Gastrocnemius medialis (tissue), 4 donors: ENCODE results near the gene TPSB2. TPM values are rescaled to one million over a fixed set of nuclear protein-coding genes. Genes with fewer than 3 reads are reported as not detected.

Source experiments
- ATAC-seq, 2 donors: fragments of 150-250 bp; one replicate each; pipeline ENCODE4 v1.9.1; 2016
- DNase-seq, 2 donors: peaks; one replicate each; pipeline ENCODE4 v3.0.0-alpha.2; 2019
- H3K27ac ChIP-seq, 4 donors: fragments of 200-600 bp; sonication (generic); 1 replicate in 1 of 4; 2 replicates in 3 of 4; pipeline ENCODE4 v1.5.1; 2016 to 2018; ENCODE audit warnings: mild to moderate bottlenecking in 2 of 4, moderate library complexity in 1 of 4
- H3K27me3 ChIP-seq, 3 donors: fragments of 200-600 bp; sonication (generic) in 2 of 3; 1 replicate in 1 of 3; 2 replicates in 2 of 3; pipeline versions ENCODE4 v1.5.1 to v1.6.0; 2016 to 2019; ENCODE audit warnings: mild to moderate bottlenecking in 1 of 3, moderate library complexity in 1 of 3
- H3K36me3 ChIP-seq, 2 donors: fragments of 200-600 bp; sonication (generic) in 1 of 2; one replicate each; pipeline ENCODE4 v1.5.1; 2017 to 2018
- H3K4me1 ChIP-seq, 2 donors: fragments of 200-600 bp; sonication (generic) in 1 of 2; one replicate each; pipeline ENCODE4 v1.5.1; 2016 to 2017; ENCODE audit warnings: mild to moderate bottlenecking in 2 of 2
- H3K4me3 ChIP-seq, 4 donors: fragments of 200-600 bp; sonication (generic) in 3 of 4; 1 replicate in 1 of 4; 2 replicates in 3 of 4; pipeline ENCODE4 v1.5.1; 2016 to 2019; ENCODE audit warnings: mild to moderate bottlenecking in 2 of 4
- H3K9me3 ChIP-seq, 3 donors: fragments of 200-600 bp; sonication (generic) in 2 of 3; 1 replicate in 1 of 3; 2 replicates in 2 of 3; pipeline ENCODE4 v1.5.1; 2016 to 2019
- CTCF ChIP-seq, 5 experiments: fragments of 450-650 bp in 3 of 5; fragments of 200-600 bp in 2 of 5; sonication (generic) in 2 of 5; IDR thresholded peaks in 4 of 5; conservative IDR thresholded peaks in 1 of 5; 1 replicate in 4 of 5; 2 replicates in 1 of 5; pipeline ENCODE4 v1.5.1; 2016 to 2019; ENCODE audit warnings: antibody characterized with exemption in 5 of 5, mild to moderate bottlenecking in 3 of 5, moderate library complexity in 3 of 5
- POLR2A ChIP-seq, 2 donors: fragments of 450-650 bp; IDR thresholded peaks; one replicate each; pipeline ENCODE4 v1.6.1; 2017; ENCODE audit warnings: antibody characterized with exemption in 2 of 2, mild to moderate bottlenecking in 2 of 2, moderate library complexity in 2 of 2
- in situ Hi-C, 4 donors: fragments of 200-750 bp; cut with MboI; loops; one replicate each; pipeline versions ENCODE4 v1.15.0 to v1.8.0; 2017; ENCODE audit warnings: low sequenced_read_pairs in 4 of 4
- intact Hi-C: fragments of 100-400 bp; cut with DNase I; formaldehyde crosslinking; loops from one replicate; pipeline ENCODE4 v1.15.1; 2023; ENCODE audit warnings: low total_unique reads
- total RNA-seq, 4 donors: library from RNA; depleted of rRNA; stranded (reverse); fragments of >200 nt; gene quantifications; one replicate each; pipeline versions ENCODE4 v1.1.0 to v1.2.3, GENCODE V29; 2016

TPSB2 gene
- total RNA-seq, 4 donors from 2014 or later, result 3.7 to 14.3 (median 9.5) TPM

GRCh38 chr16:1213231-1213630 lies 16.8 kb downstream of the TPSB2 start:
- Histone ChIP-seq H3K4me1 (no peaks in the 10 kb centered on the region), H3K4me3 (no peak overlapping the region), H3K27ac (no peak overlapping the region), H3K27me3 (no peaks in the 10 kb centered on the region), H3K36me3 (no peaks in the 10 kb centered on the region), H3K9me3 (no peaks in the 10 kb centered on the region)
- in situ Hi-C loops (no loop called here), intact Hi-C loops (no loop called here)
- TF ChIP-seq POLR2A (IDR thresholded peaks at IDR 0.05), result no peak
- no peak for TF ChIP-seq CTCF (IDR thresholded peaks at IDR 0.05 in 4 of 5, conservative IDR thresholded peaks at IDR 0.05 in 1 of 5)
- DNase-seq, result no peak
- no peak for ATAC-seq

GRCh38 chr16:1212616-1213194 lies 17.3 kb downstream of the TPSB2 start:
- no peak overlapping the region for H3K4me3 ChIP-seq
- intact Hi-C loops, result no loop called here
- DNase-seq, result no peak
- no peaks in the 10 kb centered on the region for H3K9me3 ChIP-seq
- no peaks in the 10 kb centered on the region for H3K27me3 ChIP-seq
- H3K27ac ChIP-seq, result no peak overlapping the region
- ATAC-seq, result no peak
- in situ Hi-C loops, result no loop called here
- TF ChIP-seq CTCF (IDR thresholded peaks at IDR 0.05 in 4 of 5, conservative IDR thresholded peaks at IDR 0.05 in 1 of 5), result no peak
- no peak for TF ChIP-seq POLR2A (IDR thresholded peaks at IDR 0.05)
- H3K4me1 ChIP-seq, result no peaks in the 10 kb centered on the region
- no peaks in the 10 kb centered on the region for H3K36me3 ChIP-seq

GRCh38 chr16:1211451-1212268 lies 18.3 kb downstream of the TPSB2 start:
- Histone ChIP-seq H3K27ac (no peak overlapping the region), H3K4me1 (no peaks in the 10 kb centered on the region), H3K27me3 (no peaks in the 10 kb centered on the region), H3K4me3 (no peak overlapping the region), H3K9me3 (no peaks in the 10 kb centered on the region), H3K36me3 (no peaks in the 10 kb centered on the region)
- DNase-seq (no peak), ATAC-seq (no peak)
- in situ Hi-C loops, result no loop called here
- TF ChIP-seq POLR2A (IDR thresholded peaks at IDR 0.05), result no peak
- TF ChIP-seq CTCF (IDR thresholded peaks at IDR 0.05 in 4 of 5, conservative IDR thresholded peaks at IDR 0.05 in 1 of 5), result no peak
- intact Hi-C loops, result no loop called here

GRCh38 chr16:1210461-1210860 lies 19.5 kb downstream of the TPSB2 start:
- no peaks in the 10 kb centered on the region for H3K36me3 ChIP-seq
- ATAC-seq, result no peak
- no peak for DNase-seq
- H3K4me3 ChIP-seq, result no peak overlapping the region
- in situ Hi-C loops (no loop called here), intact Hi-C loops (no loop called here)
- H3K9me3 ChIP-seq, result no peaks in the 10 kb centered on the region
- no peak overlapping the region for H3K27ac ChIP-seq
- no peaks in the 10 kb centered on the region for H3K4me1 ChIP-seq
- no peaks in the 10 kb centered on the region for H3K27me3 ChIP-seq
- no peak for TF ChIP-seq CTCF (IDR thresholded peaks at IDR 0.05 in 4 of 5, conservative IDR thresholded peaks at IDR 0.05 in 1 of 5)
